Muscle of leg (tissue), 11 donors: ENCODE results near the gene TAOK3. TPM values are rescaled to one million over a fixed set of nuclear protein-coding genes. Genes with fewer than 3 reads are reported as not detected.
"Not testable (repeated sequence)": the region's sequence is repeated elsewhere in the genome, so short reads cannot be mapped to it uniquely, and the experiment has no call there.

Source experiments
- DNase-seq: peaks from one replicate; pipeline ENCODE4 v3.0.0; 2013
- H3K27ac ChIP-seq: one replicate; pipeline ENCODE4 v1.5.1; 2013; ENCODE audit warnings: mild to moderate bottlenecking, low read length, control low read depth
- H3K27me3 ChIP-seq: one replicate; pipeline ENCODE4 v1.6.1; 2013; ENCODE audit warnings: low read length; ENCODE audit not compliant: control insufficient read depth, insufficient read depth
- H3K36me3 ChIP-seq: one replicate; pipeline ENCODE4 v1.6.1; 2013; ENCODE audit warnings: low read length; ENCODE audit not compliant: control insufficient read depth, insufficient read depth
- H3K4me1 ChIP-seq: one replicate; pipeline ENCODE4 v1.6.1; 2013; ENCODE audit warnings: low read length; ENCODE audit not compliant: control insufficient read depth, insufficient read depth
- H3K4me3 ChIP-seq: one replicate; pipeline ENCODE4 v1.5.1; 2013; ENCODE audit warnings: low read length, control low read depth
- H3K9me3 ChIP-seq: replicated peaks from 2 replicates; pipeline ENCODE4 v1.6.1; 2013; ENCODE audit warnings: low read depth, low read length; ENCODE audit not compliant: control insufficient read depth
- WGBS: methylation state at CpG from one replicate; pipeline ENCODE4 v1.1.5; 2013; ENCODE audit warnings: missing lambda C conversion rate; ENCODE audit not compliant: insufficient coverage; 5-methylcytosine and 5-hydroxymethylcytosine counted together
- polyA plus RNA-seq, 8 donors: library from polyadenylated mRNA; unstranded; fragments of 120-200 nt; gene quantifications; one replicate each; pipeline versions ENCODE4 v1.2.1 to v1.2.3, GENCODE V29; 2013; ENCODE audit warnings: inconsistent platforms in 1 of 8, low replicate concordance in 1 of 8; ENCODE audit not compliant: insufficient read length in 8 of 8, insufficient read depth in 1 of 8
- total RNA-seq: library from RNA; stranded (reverse); fragments of 120-200 nt; gene quantifications from one replicate; pipeline ENCODE4 v1.2.4, GENCODE V29; 2013

The TAOK3 gene
- total and polyA plus RNA-seq, 9 donors: 15.2 to 19.0 (median 17.2) TPM

DNA sequence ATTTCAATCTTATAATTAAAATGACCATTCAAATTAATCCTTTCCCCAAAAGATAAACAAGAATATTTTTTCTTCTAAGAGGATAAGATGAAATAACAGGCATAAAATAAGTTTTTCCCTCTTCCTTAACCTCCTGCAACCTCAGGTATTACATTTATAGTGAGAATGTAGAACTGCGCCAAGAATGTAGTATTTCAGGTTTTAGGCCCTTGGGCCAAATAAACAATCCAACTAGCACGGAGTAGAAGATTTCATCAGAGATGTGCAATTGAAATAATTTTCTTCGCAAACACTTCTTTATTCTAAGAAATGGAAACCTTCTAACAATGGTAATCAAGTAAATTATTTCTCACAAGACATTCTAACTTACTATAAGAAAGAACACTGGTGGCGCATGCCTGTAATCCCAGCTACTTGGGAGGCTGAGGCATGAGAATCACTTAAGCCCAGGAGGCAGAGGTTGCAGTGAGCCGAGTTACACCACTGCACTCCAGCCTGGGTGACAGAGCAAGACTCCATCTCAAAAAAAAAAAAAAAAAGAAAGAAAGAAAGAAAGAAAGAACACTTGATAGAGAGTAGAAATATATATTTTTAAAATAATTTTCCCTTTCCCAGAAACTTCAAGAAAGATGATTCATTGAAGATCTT is 100.8 kb downstream of the TAOK3 start:
- H3K4me1 ChIP-seq: no peaks in the 10 kb centered on the region
- no peak overlapping the region for H3K4me3 ChIP-seq
- WGBS: 100% methylated on average over 1 of the region's 5 CpGs
- H3K36me3 ChIP-seq: no peaks in the 10 kb centered on the region
- no peak for DNase-seq
- no peak overlapping the region for H3K27ac ChIP-seq
- H3K27me3 ChIP-seq: no peaks in the 10 kb centered on the region
- H3K9me3 ChIP-seq: no peaks in the 10 kb centered on the region

DNA sequence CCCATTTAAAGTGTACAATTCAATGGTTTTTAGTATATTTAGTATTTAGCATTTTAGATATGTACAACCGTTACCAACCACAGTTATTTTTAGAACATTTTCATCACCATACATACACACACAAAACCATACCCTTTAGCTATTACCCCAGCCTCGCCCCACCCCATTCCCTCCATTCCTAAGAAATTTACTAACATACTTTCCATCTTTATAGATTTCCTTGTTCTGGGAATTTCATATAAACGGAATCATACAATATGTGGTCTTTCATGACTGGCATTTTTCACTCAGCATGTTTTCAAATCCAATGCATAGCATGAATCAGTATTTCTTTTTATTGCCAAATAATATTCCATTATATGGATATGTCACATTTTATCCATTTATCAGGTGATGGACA is 101.5 kb downstream of the TAOK3 start:
- WGBS: 67% methylated on average over 1 of the region's 3 CpGs
- no peaks in the 10 kb centered on the region for H3K36me3 ChIP-seq
- no peaks in the 10 kb centered on the region for H3K4me1 ChIP-seq
- no peaks in the 10 kb centered on the region for H3K27me3 ChIP-seq
- no peak for DNase-seq
- no peak overlapping the region for H3K4me3 ChIP-seq
- no peaks in the 10 kb centered on the region for H3K9me3 ChIP-seq
- H3K27ac ChIP-seq: no peak overlapping the region

DNA sequence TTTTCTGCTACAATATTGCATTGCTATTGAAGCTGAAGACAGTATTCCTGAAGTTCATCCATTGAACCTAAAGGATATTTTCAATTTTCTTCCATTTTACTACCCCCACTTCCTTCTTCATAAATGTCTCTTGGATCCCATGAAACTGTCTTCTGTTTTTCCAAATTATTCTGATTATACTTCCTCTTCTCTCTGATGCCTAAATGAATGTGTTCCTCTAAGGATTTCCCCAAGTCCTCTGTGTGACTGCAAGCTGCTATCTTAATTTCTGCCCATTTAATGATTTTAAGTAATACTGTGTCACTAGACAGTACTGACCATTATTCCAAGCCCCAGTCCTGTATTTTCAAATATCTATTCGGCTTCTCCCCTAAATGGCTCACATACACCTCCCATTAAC is 102.9 kb downstream of the TAOK3 start:
- H3K27ac ChIP-seq: no peak overlapping the region
- no peak overlapping the region for H3K4me3 ChIP-seq
- DNase-seq: no peak
- no peaks in the 10 kb centered on the region for H3K9me3 ChIP-seq
- no peaks in the 10 kb centered on the region for H3K36me3 ChIP-seq
- 87% methylated on average over 1 of the region's 1 CpG for WGBS
- H3K27me3 ChIP-seq: no peaks in the 10 kb centered on the region
- no peaks in the 10 kb centered on the region for H3K4me1 ChIP-seq

DNA sequence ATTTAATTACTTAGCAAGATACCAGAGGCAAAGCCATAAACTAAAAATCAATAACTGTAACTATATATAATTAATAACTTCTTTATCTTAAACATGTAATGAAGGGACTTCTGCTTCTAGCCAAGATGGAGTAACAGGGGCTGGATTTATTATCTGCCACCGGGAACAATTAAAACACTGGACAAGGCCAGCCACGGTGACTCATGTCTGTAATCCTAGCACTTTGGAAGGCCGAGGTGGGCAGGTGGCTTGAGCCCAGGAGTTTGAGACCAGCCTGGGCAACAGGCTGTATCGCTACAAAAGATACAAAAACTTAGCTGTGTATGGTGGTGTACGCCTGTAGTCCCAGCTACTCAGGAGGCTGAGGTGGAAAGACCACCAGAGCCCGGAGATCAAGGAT is 113.6 kb downstream of the TAOK3 start:
- H3K36me3 ChIP-seq: no peaks in the 10 kb centered on the region
- 57% methylated on average over 5 of the region's 6 CpGs for WGBS
- DNase-seq: no peak

DNA sequence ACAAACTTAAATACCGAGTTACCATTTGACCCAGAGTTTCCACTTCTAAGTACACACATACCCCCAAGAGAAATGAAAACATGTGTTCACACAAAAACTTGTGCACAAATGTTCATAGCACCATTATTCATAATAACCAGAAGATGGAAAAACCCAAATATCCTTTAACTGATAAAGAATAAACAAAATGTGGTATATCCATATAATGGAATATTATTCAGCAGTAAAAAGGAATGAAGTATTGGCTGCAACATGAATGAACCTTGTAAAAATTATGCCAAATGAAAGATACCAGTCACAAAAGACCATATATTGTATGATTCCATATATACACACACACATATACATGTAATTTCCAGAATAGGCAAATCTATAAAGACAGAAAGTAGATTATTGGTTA is 116.4 kb downstream of the TAOK3 start:
- WGBS: no CpG with 5 or more reads among the region's 1 CpG
- H3K27me3 ChIP-seq: no peaks in the 10 kb centered on the region
- no peaks in the 10 kb centered on the region for H3K4me1 ChIP-seq
- H3K27ac ChIP-seq: no peak overlapping the region
- H3K9me3 ChIP-seq: no peaks in the 10 kb centered on the region
- H3K36me3 ChIP-seq: no peaks in the 10 kb centered on the region
- no peak overlapping the region for H3K4me3 ChIP-seq
- DNase-seq: no peak

More for the DNA sequence above, 113.6 kb downstream of the TAOK3 start:
- Histone ChIP-seq H3K4me3 (no peak overlapping the region), H3K27me3 (no peaks in the 10 kb centered on the region), H3K4me1 (no peaks in the 10 kb centered on the region), H3K27ac (no peak overlapping the region), H3K9me3 (no peaks in the 10 kb centered on the region)

DNA sequence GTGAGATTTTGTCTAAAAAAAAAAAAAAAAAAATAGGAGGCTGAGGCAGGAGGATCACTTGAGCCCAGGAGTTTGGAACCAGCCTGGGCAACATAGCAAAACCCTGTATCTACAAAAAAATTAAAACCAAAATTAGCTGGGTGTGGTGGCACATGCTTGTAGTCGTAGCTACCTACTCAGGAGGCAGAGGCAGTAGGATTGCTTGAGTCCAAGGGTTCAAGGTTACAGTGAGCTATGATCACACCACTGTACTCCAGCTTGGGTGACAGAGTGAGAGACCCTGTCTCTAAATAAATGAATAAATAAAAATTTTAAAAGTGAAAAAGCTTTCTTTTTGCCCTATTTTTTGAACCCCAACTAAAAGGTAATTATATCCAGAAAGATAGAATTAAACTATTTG is 123.2 kb downstream of the TAOK3 start:
- DNase-seq: no peak
- WGBS: no CpG with 5 or more reads among the region's 1 CpG
- Histone ChIP-seq H3K4me3 (no peak overlapping the region), H3K27me3 (no peaks in the 10 kb centered on the region), H3K27ac (no peak overlapping the region), H3K9me3 (no peaks in the 10 kb centered on the region), H3K36me3 (no peaks in the 10 kb centered on the region), H3K4me1 (no peaks in the 10 kb centered on the region)

DNA sequence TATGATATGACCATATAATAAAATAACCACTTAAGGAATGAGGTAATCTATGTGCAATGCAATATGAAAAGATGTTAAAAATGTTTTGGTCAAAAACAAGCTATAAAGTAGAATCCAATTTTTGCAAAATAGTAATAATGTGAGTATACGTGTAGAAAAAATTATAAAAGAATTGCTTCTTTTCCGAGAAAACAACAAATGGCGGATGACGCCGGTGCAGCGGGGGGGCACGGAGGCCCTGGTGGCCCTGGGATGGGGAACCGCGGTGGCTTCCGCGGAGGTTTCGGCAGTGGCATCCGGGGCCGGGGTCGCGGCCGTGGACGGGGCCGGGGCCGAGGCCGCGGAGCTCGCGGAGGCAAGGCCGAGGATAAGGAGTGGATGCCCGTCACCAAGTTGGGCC is 126.8 kb downstream of the TAOK3 start:
- 85% methylated on average over 3 of the region's 26 CpGs for WGBS
- H3K9me3 ChIP-seq, H3K4me3 ChIP-seq, DNase-seq, H3K27me3 ChIP-seq, H3K36me3 ChIP-seq, H3K4me1 ChIP-seq, H3K27ac ChIP-seq: not testable (repeated sequence)

DNA sequence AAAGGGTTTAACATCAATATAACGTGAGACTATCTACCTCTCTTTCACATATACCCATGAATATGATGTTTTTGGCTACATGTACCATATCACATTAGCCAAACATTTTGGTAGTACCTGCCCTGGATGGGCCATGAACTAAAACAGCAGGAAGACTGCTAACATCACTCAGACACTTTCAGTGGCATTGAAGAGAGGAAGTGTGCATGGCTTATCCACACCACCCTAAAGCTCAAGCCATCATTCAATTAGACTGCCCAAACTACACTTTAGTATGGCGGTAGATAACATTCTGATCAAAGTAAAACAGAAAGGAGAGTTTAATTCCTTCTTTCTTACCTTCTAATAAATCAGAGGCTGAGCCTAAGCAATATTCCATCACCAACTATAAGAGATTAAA is 133.8 kb downstream of the TAOK3 start:
- Histone ChIP-seq H3K4me3 (no peak overlapping the region), H3K27me3 (no peaks in the 10 kb centered on the region), H3K36me3 (no peaks in the 10 kb centered on the region), H3K9me3 (no peaks in the 10 kb centered on the region), H3K27ac (no peak overlapping the region), H3K4me1 (no peaks in the 10 kb centered on the region)
- no CpG with 5 or more reads among the region's 2 CpGs for WGBS
- DNase-seq: no peak

DNA sequence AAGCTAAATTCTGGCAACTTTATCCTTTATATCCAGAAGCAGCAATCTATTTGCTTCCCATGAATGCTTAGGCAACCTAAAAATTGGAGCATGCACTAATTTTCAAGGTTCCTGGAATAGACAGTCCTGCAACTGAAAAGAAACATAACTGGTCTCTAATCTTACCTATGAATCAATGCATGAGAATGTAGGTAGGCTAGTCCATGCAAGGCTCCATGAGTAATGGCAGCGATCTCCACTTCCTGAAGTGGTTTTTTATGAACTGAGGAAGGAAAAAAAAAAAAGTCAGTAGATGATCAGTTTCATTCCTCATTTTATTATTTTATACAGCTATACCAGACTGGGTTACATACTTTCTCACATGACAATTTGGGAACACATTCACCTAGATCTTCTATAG is 134.8 kb downstream of the TAOK3 start:
- no peaks in the 10 kb centered on the region for H3K27me3 ChIP-seq
- no peak for DNase-seq
- no peaks in the 10 kb centered on the region for H3K9me3 ChIP-seq
- H3K4me1 ChIP-seq: no peaks in the 10 kb centered on the region
- H3K36me3 ChIP-seq: no peaks in the 10 kb centered on the region
- no CpG with 5 or more reads among the region's 1 CpG for WGBS
- H3K4me3 ChIP-seq: no peak overlapping the region
- H3K27ac ChIP-seq: no peak overlapping the region

DNA sequence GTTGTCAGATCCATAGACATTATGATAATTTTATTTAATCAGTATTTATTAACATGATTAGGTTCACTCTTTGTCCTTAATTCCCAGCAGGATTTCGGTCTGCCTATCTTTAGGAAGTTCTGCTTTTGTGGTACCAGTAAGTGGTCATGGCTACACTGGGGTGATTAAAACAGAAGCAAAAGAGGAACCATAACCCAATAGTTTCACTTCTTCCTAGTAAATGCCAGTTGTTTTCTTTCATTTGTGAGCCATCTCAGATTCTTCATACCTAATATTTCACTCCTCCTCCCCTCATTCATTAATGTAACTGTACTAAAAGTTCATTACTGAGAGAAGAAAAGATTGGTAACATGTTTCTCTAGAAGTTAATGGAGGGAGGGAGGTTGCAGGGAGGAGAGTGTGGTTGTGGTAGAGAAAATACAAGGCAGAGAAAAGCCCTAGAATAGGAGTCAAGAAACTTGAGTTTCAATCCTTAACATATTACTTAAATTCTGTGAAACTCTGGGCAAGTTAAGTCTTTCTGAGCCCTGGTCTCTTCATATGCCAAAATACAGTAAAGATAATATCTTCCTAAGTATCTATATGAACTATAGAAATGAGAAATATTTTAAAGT is 135.5 kb downstream of the TAOK3 start:
- H3K27ac ChIP-seq: no peak overlapping the region
- H3K4me1 ChIP-seq: no peaks in the 10 kb centered on the region
- no peaks in the 10 kb centered on the region for H3K27me3 ChIP-seq
- no CpG with 5 or more reads among the region's 1 CpG for WGBS
- H3K4me3 ChIP-seq: no peak overlapping the region
- peak; percentile 49 for DNase-seq
- no peaks in the 10 kb centered on the region for H3K36me3 ChIP-seq
- H3K9me3 ChIP-seq: no peaks in the 10 kb centered on the region

DNA sequence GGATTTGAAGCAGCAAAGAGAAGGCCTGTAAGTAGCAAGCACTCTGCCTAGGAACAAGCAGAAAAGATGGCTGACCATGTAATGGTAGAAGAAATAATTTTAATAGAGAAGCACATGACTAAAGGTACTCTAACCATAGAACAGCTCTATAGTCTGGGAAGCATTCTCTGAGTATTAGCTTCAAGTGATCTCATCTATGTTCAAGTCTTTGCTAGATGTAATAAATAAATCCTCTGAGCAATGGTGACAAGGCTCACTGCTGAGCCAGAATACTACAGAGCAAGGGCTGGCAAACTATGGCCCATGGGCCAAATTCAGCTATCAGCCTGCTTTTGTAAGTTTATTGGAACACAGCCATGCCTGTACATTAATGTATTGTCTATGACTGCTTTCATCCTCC is 152.0 kb downstream of the TAOK3 start:
- DNase-seq: no peak
- Histone ChIP-seq H3K27ac (no peak overlapping the region), H3K27me3 (no peaks in the 10 kb centered on the region), H3K4me3 (no peak overlapping the region), H3K4me1 (no peaks in the 10 kb centered on the region), H3K36me3 (no peaks in the 10 kb centered on the region), H3K9me3 (no peaks in the 10 kb centered on the region)
